Left ventricle myocardium inferior (tissue), 1 donor: ENCODE results near the gene FAM78A. TPM values are rescaled to one million over a fixed set of nuclear protein-coding genes. Genes with fewer than 3 reads are reported as not detected.
"Not testable (repeated sequence)": the region's sequence is repeated elsewhere in the genome, so short reads cannot be mapped to it uniquely, and the experiment has no call there.

ENCODE experiments used
- DNase-seq: peaks from one replicate; pipeline ENCODE4 v3.0.0-alpha.2; 2020
- H3K27ac ChIP-seq: fragments of 200-600 bp; replicated peaks from 2 replicates; pipeline ENCODE4 v1.8.0; 2021
- H3K27me3 ChIP-seq: fragments of 200-600 bp; 2 replicates; pipeline ENCODE4 v1.8.0; 2021; ENCODE audit warnings: low read depth
- H3K36me3 ChIP-seq: fragments of 200-600 bp; 2 replicates; pipeline ENCODE4 v1.8.0; 2021
- H3K4me1 ChIP-seq: fragments of 200-600 bp; 2 replicates; pipeline ENCODE4 v1.8.0; 2021
- H3K4me3 ChIP-seq: fragments of 200-600 bp; 2 replicates; pipeline ENCODE4 v1.8.0; 2021; ENCODE audit warnings: mild to moderate bottlenecking, moderate library complexity
- H3K9me3 ChIP-seq: fragments of 200-600 bp; replicated peaks from 2 replicates; pipeline ENCODE4 v1.8.0; 2021
- intact Hi-C: fragments of 100-400 bp; cut with micrococcal nuclease; formaldehyde crosslinking; loops from one replicate; pipeline ENCODE4 v1.11.0; 2022
- total RNA-seq: library from RNA; stranded (reverse); fragmentation: NEBNext Ultra II Directional; extraction: Animal tissue kit (Norgen Biotek cat#: 25700); gene quantifications from one replicate; pipeline ENCODE4 v1.2.1, GENCODE V29; 2021
- TF ChIP-seq, protein P1 (sequence below): fragments of 200-600 bp; IDR thresholded peaks from 2 replicates; pipeline ENCODE4 v1.8.0; 2021; ENCODE audit warnings: antibody characterized with exemption, mild to moderate bottlenecking, borderline replicate concordance
- donor health status: DM: no; HTN: yes; CAD: no; lungs with severe emphysema.

The FAM78A gene
- total RNA-seq, 1 donor from 2014 or later, result 47.3 TPM

GRCh38 chr9:131270171-131271015 is 5.9 kb downstream of the FAM78A start:
- Histone ChIP-seq H3K27me3 (no peaks in the 10 kb centered on the region), H3K27ac (peak overlapping the region; percentile 99), H3K36me3 (no peaks in the 10 kb centered on the region), H3K4me1 (peaks cover 99% of the 10 kb centered on the region), H3K9me3 (no peaks in the 10 kb centered on the region), H3K4me3 (peak overlapping the region; percentile 96)
- peak; percentile 85 for DNase-seq
- TF ChIP-seq, protein P1, sequence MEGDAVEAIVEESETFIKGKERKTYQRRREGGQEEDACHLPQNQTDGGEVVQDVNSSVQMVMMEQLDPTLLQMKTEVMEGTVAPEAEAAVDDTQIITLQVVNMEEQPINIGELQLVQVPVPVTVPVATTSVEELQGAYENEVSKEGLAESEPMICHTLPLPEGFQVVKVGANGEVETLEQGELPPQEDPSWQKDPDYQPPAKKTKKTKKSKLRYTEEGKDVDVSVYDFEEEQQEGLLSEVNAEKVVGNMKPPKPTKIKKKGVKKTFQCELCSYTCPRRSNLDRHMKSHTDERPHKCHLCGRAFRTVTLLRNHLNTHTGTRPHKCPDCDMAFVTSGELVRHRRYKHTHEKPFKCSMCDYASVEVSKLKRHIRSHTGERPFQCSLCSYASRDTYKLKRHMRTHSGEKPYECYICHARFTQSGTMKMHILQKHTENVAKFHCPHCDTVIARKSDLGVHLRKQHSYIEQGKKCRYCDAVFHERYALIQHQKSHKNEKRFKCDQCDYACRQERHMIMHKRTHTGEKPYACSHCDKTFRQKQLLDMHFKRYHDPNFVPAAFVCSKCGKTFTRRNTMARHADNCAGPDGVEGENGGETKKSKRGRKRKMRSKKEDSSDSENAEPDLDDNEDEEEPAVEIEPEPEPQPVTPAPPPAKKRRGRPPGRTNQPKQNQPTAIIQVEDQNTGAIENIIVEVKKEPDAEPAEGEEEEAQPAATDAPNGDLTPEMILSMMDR, result no peak
- intact Hi-C loops, result no loop called here

GRCh38 chr9:131266266-131267229 is 9.8 kb downstream of the FAM78A start:
- H3K4me3 ChIP-seq, result peak overlapping the region; percentile 14
- peak overlapping the region; percentile 99 for H3K27ac ChIP-seq
- H3K9me3 ChIP-seq, result no peaks in the 10 kb centered on the region
- peaks cover 12% of the 10 kb centered on the region for H3K36me3 ChIP-seq
- DNase-seq, result peak; percentile 53
- TF ChIP-seq, protein P1, result no peak
- H3K27me3 ChIP-seq, result no peaks in the 10 kb centered on the region
- intact Hi-C loops, result no loop called here
- H3K4me1 ChIP-seq, result peaks cover 99% of the 10 kb centered on the region

DNA sequence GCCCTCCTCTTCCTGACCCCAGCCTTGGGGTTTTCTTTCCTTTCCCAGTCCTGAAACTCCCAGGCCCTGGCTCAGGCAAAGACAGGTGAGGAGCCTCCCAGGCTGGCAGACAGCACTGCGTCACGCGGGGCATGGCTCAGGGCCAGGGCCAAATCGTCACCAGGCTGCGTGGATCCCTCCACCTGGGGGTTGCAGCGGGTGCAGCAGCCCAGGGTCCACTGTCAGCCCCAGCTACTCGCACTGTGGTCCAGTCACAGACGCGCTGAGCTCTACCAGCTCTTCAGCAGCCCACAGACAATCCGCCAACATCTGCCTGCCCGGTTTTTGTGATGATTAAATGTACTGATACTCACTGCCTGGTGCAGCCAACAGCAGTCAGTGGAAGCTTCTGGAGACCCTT is 12.1 kb downstream of the FAM78A start:
- TF ChIP-seq, protein P1, result no peak
- no peak overlapping the region for H3K4me3 ChIP-seq
- no peak for DNase-seq
- peaks cover 35% of the 10 kb centered on the region for H3K36me3 ChIP-seq
- no peaks in the 10 kb centered on the region for H3K27me3 ChIP-seq
- H3K4me1 ChIP-seq, result peaks cover 91% of the 10 kb centered on the region
- peak overlapping the region; percentile 99 for H3K27ac ChIP-seq
- no peaks in the 10 kb centered on the region for H3K9me3 ChIP-seq
- intact Hi-C loops, result no loop called here

GRCh38 chr9:131263701-131264100 is 12.6 kb downstream of the FAM78A start:
- no peaks in the 10 kb centered on the region for H3K27me3 ChIP-seq
- no peak overlapping the region for H3K4me3 ChIP-seq
- no peaks in the 10 kb centered on the region for H3K9me3 ChIP-seq
- peak overlapping the region; percentile 99 for H3K27ac ChIP-seq
- intact Hi-C loops, result no loop called here
- DNase-seq, result no peak
- H3K36me3 ChIP-seq, result peaks cover 40% of the 10 kb centered on the region
- TF ChIP-seq, protein P1, result no peak
- H3K4me1 ChIP-seq, result peaks cover 91% of the 10 kb centered on the region

DNA sequence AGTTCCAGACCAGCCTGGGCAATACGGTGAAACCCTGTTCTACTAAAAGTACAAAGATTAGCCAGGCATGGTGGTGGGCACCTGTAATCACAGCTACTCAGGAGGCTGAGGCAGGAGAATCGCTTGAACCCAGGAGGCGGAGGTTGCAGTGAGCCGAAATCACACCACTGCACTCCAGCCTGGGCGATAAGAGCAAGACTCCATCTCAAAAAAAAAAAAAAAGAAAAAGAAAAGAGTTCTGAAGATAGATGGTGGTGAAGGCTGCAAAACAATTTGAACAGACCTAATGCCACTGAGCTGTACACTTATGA is 13.3 kb downstream of the FAM78A start:
- peaks cover 44% of the 10 kb centered on the region for H3K36me3 ChIP-seq
- H3K27me3 ChIP-seq, intact Hi-C loops, H3K9me3 ChIP-seq, DNase-seq, H3K4me3 ChIP-seq: not testable (repeated sequence)
- peaks cover 91% of the 10 kb centered on the region for H3K4me1 ChIP-seq
- peak overlapping the region; percentile 36 for H3K27ac ChIP-seq
